Kidney capillary endothelial cell (primary cell): ENCODE data around the gene KISS1.

Source experiments
- DNase-seq: peaks from one replicate; pipeline ENCODE4 v3.0.0-alpha.2; 2018; ENCODE audit warnings: low spot score

Gene KISS1

GRCh38 chr1:204191456-204191855, 4.8 kb downstream of the KISS1 start:
- no peak for DNase-seq

GRCh38 chr1:204190212-204191211, 5.8 kb downstream of the KISS1 start:
- DNase-seq = peak; percentile 62

GRCh38 chr1:204188959-204189639, 7.2 kb downstream of the KISS1 start:
- DNase-seq = no peak

GRCh38 chr1:204186597-204186996, 9.7 kb downstream of the KISS1 start:
- no peak for DNase-seq

- DNase-seq = no peak
These were observed 15.2 kb downstream of the KISS1 start for GRCh38 chr1:204181116-204181515.

GRCh38 chr1:204180133-204180532, 16.2 kb downstream of the KISS1 start:
- DNase-seq = no peak

GRCh38 chr1:204178487-204179281, 17.6 kb downstream of the KISS1 start:
- DNase-seq = no peak

GRCh38 chr1:204177133-204177532, 19.2 kb downstream of the KISS1 start:
- DNase-seq = no peak

- DNase-seq = no peak
These were observed 20.2 kb downstream of the KISS1 start for GRCh38 chr1:204176049-204176448.

- DNase-seq = no peak
These were observed 21.3 kb downstream of the KISS1 start for GRCh38 chr1:204174958-204175357.

GRCh38 chr1:204172404-204173029, 23.8 kb downstream of the KISS1 start:
- no peak for DNase-seq

- DNase-seq = peak; percentile 95
These were observed 24.5 kb downstream of the KISS1 start for GRCh38 chr1:204171751-204172178.

GRCh38 chr1:204170494-204171155, 25.7 kb downstream of the KISS1 start:
- no peak for DNase-seq

GRCh38 chr1:204169858-204170257, 26.4 kb downstream of the KISS1 start:
- no peak for DNase-seq

- DNase-seq = no peak
These were observed 28.6 kb downstream of the KISS1 start for GRCh38 chr1:204167730-204168129.

GRCh38 chr1:204166219-204166618, 30.1 kb downstream of the KISS1 start, which contains the start of gene REN:
TSS of gene REN (minus strand) at chr1:204166337. CDS start at chr1:204166293, 44 bp downstream.
- DNase-seq = no peak

GRCh38 chr1:204162494-204163074, 33.7 kb downstream of the KISS1 start:
- DNase-seq = peak; percentile 65

GRCh38 chr1:204161609-204162493, 34.4 kb downstream of the KISS1 start:
- no peak for DNase-seq

- no peak for DNase-seq
These were observed 38.3 kb downstream of the KISS1 start for GRCh38 chr1:204157962-204158361.

GRCh38 chr1:204155881-204156280, 40.4 kb downstream of the KISS1 start:
- no peak for DNase-seq
